HG03439 (cell line): ENCODE measurements around the gene RASD2.
"Not testable (repeated sequence)": the region's sequence is repeated elsewhere in the genome, so short reads cannot be mapped to it uniquely, and the experiment has no call there.

Source experiments
- ATAC-seq: cut with Tn5 transposase; IDR thresholded peaks from one replicate; pipeline ENCODE4 v1.9.1; 2021; ENCODE audit warnings: mild to moderate bottlenecking, moderate library complexity; ENCODE audit not compliant: unreplicated experiment

Gene RASD2

GRCh38 chr22:35540595-35541253 lies at the start of gene RASD2:
Gene RASD2, plus strand, starts transcription at chr22:35540831. Its CDS starts 5,979 bp downstream, at chr22:35546810.
- ATAC-seq, result no peak

- ATAC-seq, result not testable (repeated sequence)
Measured at GRCh38 chr22:35491061-35491907, 49.3 kb upstream of the RASD2 start.

GRCh38 chr22:35491908-35492380 lies 48.7 kb upstream of the RASD2 start:
- ATAC-seq, result no peak

GRCh38 chr22:35493074-35493473 lies 47.6 kb upstream of the RASD2 start:
- no peak for ATAC-seq

- ATAC-seq, result not testable (repeated sequence)
Measured at GRCh38 chr22:35495711-35496110, 44.9 kb upstream of the RASD2 start.

GRCh38 chr22:35496768-35497312 lies 43.8 kb upstream of the RASD2 start:
- no peak for ATAC-seq

- no peak for ATAC-seq
Measured at GRCh38 chr22:35498026-35498800, 42.4 kb upstream of the RASD2 start.

GRCh38 chr22:35502836-35503235 lies 37.8 kb upstream of the RASD2 start:
- no peak for ATAC-seq

GRCh38 chr22:35505399-35506258 lies 35.0 kb upstream of the RASD2 start:
- peak; percentile 56 for ATAC-seq

GRCh38 chr22:35506259-35506570 lies 34.4 kb upstream of the RASD2 start:
- peak; percentile 43 for ATAC-seq

- ATAC-seq, result not testable (repeated sequence)
Measured at GRCh38 chr22:35507851-35508250, 32.8 kb upstream of the RASD2 start.

GRCh38 chr22:35509451-35509850 lies 31.2 kb upstream of the RASD2 start:
- no peak for ATAC-seq

GRCh38 chr22:35509960-35510359 lies 30.7 kb upstream of the RASD2 start:
- no peak for ATAC-seq

GRCh38 chr22:35510481-35510934 lies 30.1 kb upstream of the RASD2 start:
- ATAC-seq, result no peak

- ATAC-seq, result no peak
Measured at GRCh38 chr22:35510951-35511350, 29.7 kb upstream of the RASD2 start.

GRCh38 chr22:35514366-35514765 lies 26.3 kb upstream of the RASD2 start:
- no peak for ATAC-seq

- ATAC-seq, result not testable (repeated sequence)
Measured at GRCh38 chr22:35515952-35516351, 24.7 kb upstream of the RASD2 start.

- no peak for ATAC-seq
Measured at GRCh38 chr22:35516723-35517122, 23.9 kb upstream of the RASD2 start.

- no peak for ATAC-seq
Measured at GRCh38 chr22:35517207-35517606, 23.4 kb upstream of the RASD2 start.
